CD4-positive, alpha-beta T cell (primary cell): ENCODE results near the gene EFCAB14. TPM values are rescaled to one million over a fixed set of nuclear protein-coding genes. Genes with fewer than 3 reads are reported as not detected.
"Not testable (repeated sequence)": the region's sequence is repeated elsewhere in the genome, so short reads cannot be mapped to it uniquely, and the experiment has no call there.

Experiments
- ATAC-seq: fragments of 200-7000 bp; cut with Tn5 transposase; one replicate; pipeline ENCODE4 v1.10.0; 2022; ENCODE audit warnings: mild to moderate bottlenecking; ENCODE audit not compliant: poor library complexity
- CTCF ChIA-PET: fragments of 350-600 bp; sonication (Branson Sonifier 250); formaldehyde crosslinking; loops from one replicate; lab custom pipeline; 2021; ENCODE audit warnings: antibody characterized with exemption, inconsistent platforms; lab: Charles Lee
- POLR2A ChIA-PET: fragments of 350-600 bp; sonication (Branson Sonifier 250); formaldehyde crosslinking; loops from one replicate; lab custom pipeline; 2021; ENCODE audit warnings: antibody characterized with exemption, inconsistent platforms; lab: Charles Lee
- DNase-seq, 14 experiments: peaks; one replicate each; pipeline ENCODE4 v3.0.0-alpha.2; 2013 to 2020; ENCODE audit warnings: mixed read lengths in 2 of 14
- H3K27ac ChIP-seq, 2 donors: one replicate each; pipeline versions ENCODE4 v1.5.1 to v1.7.0; 2013; ENCODE audit warnings: low read length in 2 of 2, low read depth in 1 of 2, mild to moderate bottlenecking in 1 of 2
- H3K27me3 ChIP-seq, 2 experiments: 1 replicate in 1 of 2; 2 replicates in 1 of 2; pipeline versions ENCODE4 v1.6.1 to v1.7.0; 2013; ENCODE audit warnings: low read length in 2 of 2, control low read depth in 1 of 2, mild to moderate bottlenecking in 1 of 2, moderate library complexity in 1 of 2; ENCODE audit not compliant: insufficient read depth in 2 of 2, control insufficient read depth in 1 of 2
- H3K36me3 ChIP-seq: one replicate; pipeline ENCODE4 v1.6.1; 2013; ENCODE audit warnings: low read length, control low read depth; ENCODE audit not compliant: insufficient read depth
- H3K4me1 ChIP-seq: one replicate; pipeline ENCODE4 v1.6.1; 2013; ENCODE audit warnings: low read length, control low read depth; ENCODE audit not compliant: insufficient read depth
- H3K4me3 ChIP-seq: one replicate; pipeline ENCODE4 v1.5.1; 2013; ENCODE audit warnings: mild to moderate bottlenecking, low read length, moderate library complexity
- H3K9me3 ChIP-seq, 2 experiments: 1 replicate in 1 of 2; 2 replicates in 1 of 2; pipeline versions ENCODE4 v1.6.1 to v1.7.0; 2013; ENCODE audit warnings: low read length in 2 of 2, mild to moderate bottlenecking in 2 of 2, control low read depth in 1 of 2, moderate library complexity in 1 of 2; ENCODE audit not compliant: control insufficient read depth in 1 of 2, insufficient read depth in 1 of 2
- H3K27ac Mint-ChIP-seq: one replicate; pipeline ENCODE4 v1.8.0; 2020; ENCODE audit warnings: mixed read lengths
- H3K27me3 Mint-ChIP-seq: one replicate; pipeline ENCODE4 v1.8.0; 2021; ENCODE audit warnings: mixed read lengths
- H3K36me3 Mint-ChIP-seq: one replicate; pipeline ENCODE4 v1.8.0; 2021; ENCODE audit warnings: low read depth, mixed read lengths
- H3K4me1 Mint-ChIP-seq: one replicate; pipeline ENCODE4 v1.8.0; 2021; ENCODE audit warnings: low read depth, mixed read lengths
- H3K4me3 Mint-ChIP-seq: one replicate; pipeline ENCODE4 v1.8.0; 2020; ENCODE audit warnings: mild to moderate bottlenecking, mixed read lengths
- H3K9me3 Mint-ChIP-seq: one replicate; pipeline ENCODE4 v1.8.0; 2020; ENCODE audit warnings: mixed read lengths
- intact Hi-C, 2 experiments: fragments of 100-400 bp; cut with DNase I in 1 of 2; cut with micrococcal nuclease in 1 of 2; formaldehyde crosslinking; loops; one replicate each; pipeline versions ENCODE4 v1.15.1 to v1.9.0; 2023 to 2025; cut with DNase I, micrococcal nuclease
- total RNA-seq, 174 experiments: library from RNA in 2 of 174; stranded (reverse) in 2 of 174; gene quantifications; one replicate each; pipeline ENCODE4 v1.2.3 and lab custom pipeline; 2021 to 2026
- TF ChIP-seq, protein P1 (sequence below): fragments of 200-600 bp; IDR thresholded peaks from one replicate; pipeline ENCODE4 v1.8.0; 2022; ENCODE audit warnings: antibody characterized with exemption, mild to moderate bottlenecking

EFCAB14 gene
- total RNA-seq, 2 experiments from 2014 or later = 36.8 to 38.3 TPM

DNA sequence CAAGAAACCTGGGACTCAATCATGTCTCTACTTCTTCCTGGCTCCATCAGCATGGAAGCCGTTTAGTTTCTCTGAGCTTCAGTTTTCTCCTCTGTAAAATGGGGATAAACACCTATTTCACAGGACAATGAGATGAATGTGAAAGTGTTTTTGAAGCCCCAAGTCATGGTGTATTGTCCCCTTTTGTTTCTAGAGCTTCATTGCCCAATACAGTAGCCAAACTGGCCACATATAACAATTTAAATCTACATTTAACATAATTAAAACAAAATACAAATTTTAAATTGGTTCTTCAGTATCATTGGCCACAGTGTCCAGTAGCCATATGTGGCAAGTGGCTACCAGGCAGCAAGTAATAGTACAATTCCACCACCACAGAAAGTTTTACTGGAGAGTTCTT, 2.3 kb upstream of the EFCAB14 start:
- Mint-ChIP-seq H3K36me3 (peaks cover 26% of the 10 kb centered on the region), H3K4me1 (peaks cover 38% of the 10 kb centered on the region), H3K4me3 (no peak overlapping the region), H3K9me3 (no peaks in the 10 kb centered on the region), H3K27me3 (peaks cover 12% of the 10 kb centered on the region), H3K27ac (no peak overlapping the region)
- peaks cover 34% of the 10 kb centered on the region for H3K4me1 ChIP-seq
- ATAC-seq (no peak), DNase-seq (no peak)
- peaks cover under 1 to 5% of the 10 kb centered on the region in 2 experiments for H3K27me3 ChIP-seq
- CTCF ChIA-PET = no interaction called here
- H3K27ac ChIP-seq = no peak overlapping the region
- TF ChIP-seq, protein P1, sequence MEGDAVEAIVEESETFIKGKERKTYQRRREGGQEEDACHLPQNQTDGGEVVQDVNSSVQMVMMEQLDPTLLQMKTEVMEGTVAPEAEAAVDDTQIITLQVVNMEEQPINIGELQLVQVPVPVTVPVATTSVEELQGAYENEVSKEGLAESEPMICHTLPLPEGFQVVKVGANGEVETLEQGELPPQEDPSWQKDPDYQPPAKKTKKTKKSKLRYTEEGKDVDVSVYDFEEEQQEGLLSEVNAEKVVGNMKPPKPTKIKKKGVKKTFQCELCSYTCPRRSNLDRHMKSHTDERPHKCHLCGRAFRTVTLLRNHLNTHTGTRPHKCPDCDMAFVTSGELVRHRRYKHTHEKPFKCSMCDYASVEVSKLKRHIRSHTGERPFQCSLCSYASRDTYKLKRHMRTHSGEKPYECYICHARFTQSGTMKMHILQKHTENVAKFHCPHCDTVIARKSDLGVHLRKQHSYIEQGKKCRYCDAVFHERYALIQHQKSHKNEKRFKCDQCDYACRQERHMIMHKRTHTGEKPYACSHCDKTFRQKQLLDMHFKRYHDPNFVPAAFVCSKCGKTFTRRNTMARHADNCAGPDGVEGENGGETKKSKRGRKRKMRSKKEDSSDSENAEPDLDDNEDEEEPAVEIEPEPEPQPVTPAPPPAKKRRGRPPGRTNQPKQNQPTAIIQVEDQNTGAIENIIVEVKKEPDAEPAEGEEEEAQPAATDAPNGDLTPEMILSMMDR = no peak
- H3K9me3 ChIP-seq = no peaks in the 10 kb centered on the region
- intact Hi-C loops = loop anchor here in 1 of 2 experiments (10.0 kb wide), 1 partner anchor 714 kb away; the partner anchor contains the start of gene FOXD2
- no peaks in the 10 kb centered on the region for H3K36me3 ChIP-seq
- POLR2A ChIA-PET = no interaction called here
- no peak overlapping the region for H3K4me3 ChIP-seq

DNA sequence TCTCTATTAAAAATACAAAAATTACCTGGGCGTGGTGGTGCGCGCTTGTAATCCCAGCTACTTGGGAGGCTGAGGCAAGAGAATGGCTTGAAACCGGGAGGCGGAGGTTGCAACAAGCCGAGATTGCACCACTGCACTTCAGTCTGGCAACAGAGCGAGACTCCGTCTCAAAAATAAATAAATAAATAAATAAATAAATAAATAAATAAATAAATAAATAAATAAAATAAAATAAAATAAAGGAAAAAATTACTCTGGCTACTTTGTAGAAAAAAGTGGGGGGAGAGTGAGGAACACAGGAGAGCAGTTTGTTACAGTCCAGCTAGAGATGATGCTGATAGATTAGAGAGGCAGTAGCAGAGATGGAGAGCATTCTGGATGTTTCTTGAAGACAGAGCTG, 1.4 kb upstream of the EFCAB14 start:
- peak overlapping the region; percentile 6 for H3K27ac Mint-ChIP-seq
- intact Hi-C loops = loop anchor here in 1 of 2 experiments (10.0 kb wide), 1 partner anchor 714 kb away; the partner anchor contains the start of gene FOXD2
- H3K36me3 ChIP-seq, CTCF ChIA-PET, H3K9me3 Mint-ChIP-seq, DNase-seq, ATAC-seq, H3K4me3 ChIP-seq, H3K27me3 Mint-ChIP-seq, H3K9me3 ChIP-seq, H3K27ac ChIP-seq, H3K27me3 ChIP-seq: not testable (repeated sequence)
- H3K4me1 Mint-ChIP-seq = peaks cover 43% of the 10 kb centered on the region
- peak overlapping the region; percentile 14 for H3K4me3 Mint-ChIP-seq
- H3K4me1 ChIP-seq = peaks cover 34% of the 10 kb centered on the region
- peaks cover 35% of the 10 kb centered on the region for H3K36me3 Mint-ChIP-seq
- POLR2A ChIA-PET = interaction anchor here (2.8 kb wide), 1 partner anchor 104 kb away, joined by 13 read pairs; the partner anchor contains the start of gene MOB3C

DNA sequence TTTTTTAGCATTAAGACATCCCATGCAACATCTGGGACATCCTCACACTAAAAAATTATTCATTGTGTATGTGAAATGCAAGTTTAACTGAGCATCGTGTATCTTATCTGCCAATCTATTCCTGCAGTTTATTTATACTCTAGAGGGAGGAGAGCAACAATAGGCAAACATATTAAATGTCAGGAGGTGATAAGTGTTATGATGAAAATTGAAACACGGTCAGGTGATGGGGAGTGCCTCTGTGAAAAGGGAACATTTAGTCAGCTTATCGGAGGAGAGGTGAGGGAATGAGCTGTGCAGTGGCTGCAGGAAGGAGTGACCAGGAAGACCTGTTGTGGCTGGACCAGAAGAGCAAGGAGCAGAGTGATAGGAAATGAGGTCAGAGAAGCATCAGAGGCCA, 775 bp upstream of the EFCAB14 start:
- peak overlapping the region; percentile 41 for H3K4me3 ChIP-seq
- intact Hi-C loops = loop anchor here (1.0 to 10.0 kb wide), 10 partner anchors 51 to 1755 kb away; partner anchors contain the start of genes ATPAF1 (in 2 of the 2), MKNK1 (in 2 of the 2), MOB3C (in 2 of the 2) and FOXD2 (in 1 of the 2)
- no peaks in the 10 kb centered on the region for H3K27me3 ChIP-seq
- CTCF ChIA-PET = interaction anchor here (1.4 kb wide), 1 partner anchor 52 kb away, joined by 3 read pairs; no protein-coding TSS in a partner anchor
- ATAC-seq (no peak), DNase-seq (peak in 2 of 14 experiments; percentile 19 to 22)
- H3K4me1 ChIP-seq = peaks cover 29% of the 10 kb centered on the region
- H3K4me3 Mint-ChIP-seq = peak overlapping the region; percentile 93
- no peaks in the 10 kb centered on the region for H3K9me3 Mint-ChIP-seq
- POLR2A ChIA-PET = interaction anchor here (0.6 to 2.8 kb wide), 6 partner anchors 10 to 115 kb away, joined by 3 to 13 read pairs (median 4); partner anchors contain the start of genes MKNK1 and MOB3C
- no peaks in the 10 kb centered on the region for H3K9me3 ChIP-seq
- H3K4me1 Mint-ChIP-seq = peaks cover 45% of the 10 kb centered on the region
- H3K27ac ChIP-seq = peak overlapping the region; percentile 66 to 67
- H3K36me3 ChIP-seq = peaks cover 13% of the 10 kb centered on the region
- peaks cover 41% of the 10 kb centered on the region for H3K36me3 Mint-ChIP-seq
- no peaks in the 10 kb centered on the region for H3K27me3 Mint-ChIP-seq
- TF ChIP-seq, protein P1 = no peak
- peak overlapping the region; percentile 85 for H3K27ac Mint-ChIP-seq
